NCI-H82 (cell line): Measurements from ENCODE around the gene TEX29.

Experiments used
- DNase-seq: peaks from one replicate; lab custom pipeline; 2025; lab: John Stamatoyannopoulos, UW

The TEX29 gene

GRCh38 chr13:111319998-111320911 lies at the start of gene TEX29:
Gene TEX29, plus strand, starts transcription at chr13:111320642. Its CDS starts 249 bp downstream, at chr13:111320891.
- no peak for DNase-seq

- DNase-seq = no peak
These were observed 49.4 kb upstream of the TEX29 start for GRCh38 chr13:111270765-111271698.

GRCh38 chr13:111272117-111272516 lies 48.3 kb upstream of the TEX29 start:
- no peak for DNase-seq

GRCh38 chr13:111275382-111275781 lies 45.1 kb upstream of the TEX29 start:
- DNase-seq = no peak

GRCh38 chr13:111275995-111276618 lies 44.3 kb upstream of the TEX29 start:
- no peak for DNase-seq

GRCh38 chr13:111278258-111278657 lies 42.2 kb upstream of the TEX29 start:
- no peak for DNase-seq

- DNase-seq = no peak
These were observed 41.4 kb upstream of the TEX29 start for GRCh38 chr13:111278743-111279652.

- DNase-seq = no peak
These were observed 40.2 kb upstream of the TEX29 start for GRCh38 chr13:111280226-111280625.

- DNase-seq = no peak
These were observed 39.5 kb upstream of the TEX29 start for GRCh38 chr13:111280681-111281585.

GRCh38 chr13:111281751-111282311 lies 38.6 kb upstream of the TEX29 start:
- DNase-seq = peak; percentile 54

GRCh38 chr13:111282425-111282824 lies 38.0 kb upstream of the TEX29 start:
- DNase-seq = peak; percentile 67

- no peak for DNase-seq
These were observed 37.4 kb upstream of the TEX29 start for GRCh38 chr13:111282997-111283396.

GRCh38 chr13:111283457-111283856 lies 37.0 kb upstream of the TEX29 start:
- DNase-seq = no peak

GRCh38 chr13:111283991-111284390 lies 36.5 kb upstream of the TEX29 start:
- DNase-seq = no peak

- DNase-seq = no peak
These were observed 35.9 kb upstream of the TEX29 start for GRCh38 chr13:111284565-111284964.

- DNase-seq = peak; percentile 8
These were observed 34.3 kb upstream of the TEX29 start for GRCh38 chr13:111286162-111286561.

- DNase-seq = no peak
These were observed 33.7 kb upstream of the TEX29 start for GRCh38 chr13:111286749-111287148.

GRCh38 chr13:111287201-111287600 lies 33.2 kb upstream of the TEX29 start:
- DNase-seq = no peak

- no peak for DNase-seq
These were observed 32.2 kb upstream of the TEX29 start for GRCh38 chr13:111288276-111288675.

- DNase-seq = no peak
These were observed 31.2 kb upstream of the TEX29 start for GRCh38 chr13:111289251-111289650.
